Right renal pelvis (tissue), 4 donors: Measurements from ENCODE around the gene ZNFX1. TPM values are rescaled to one million over a fixed set of nuclear protein-coding genes. Genes with fewer than 3 reads are reported as not detected.
"Not testable (repeated sequence)": the region's sequence is repeated elsewhere in the genome, so short reads cannot be mapped to it uniquely, and the experiment has no call there.

ENCODE experiments used
- DNase-seq, 4 donors: peaks; one replicate each; pipeline ENCODE4 v3.0.0-alpha.2; 2013; ENCODE audit warnings: low read depth in 4 of 4, low spot score in 3 of 4, missing footprints in 1 of 4
- polyA plus RNA-seq, 4 donors: library from polyadenylated mRNA; unstranded; fragments of 120-200 nt; gene quantifications; one replicate each; pipeline ENCODE4 v1.2.1, GENCODE V29; 2013; ENCODE audit not compliant: insufficient read length in 4 of 4

ZNFX1 gene
- polyA plus RNA-seq, 4 donors: 14.7 to 16.9 (median 16.2) TPM

DNA sequence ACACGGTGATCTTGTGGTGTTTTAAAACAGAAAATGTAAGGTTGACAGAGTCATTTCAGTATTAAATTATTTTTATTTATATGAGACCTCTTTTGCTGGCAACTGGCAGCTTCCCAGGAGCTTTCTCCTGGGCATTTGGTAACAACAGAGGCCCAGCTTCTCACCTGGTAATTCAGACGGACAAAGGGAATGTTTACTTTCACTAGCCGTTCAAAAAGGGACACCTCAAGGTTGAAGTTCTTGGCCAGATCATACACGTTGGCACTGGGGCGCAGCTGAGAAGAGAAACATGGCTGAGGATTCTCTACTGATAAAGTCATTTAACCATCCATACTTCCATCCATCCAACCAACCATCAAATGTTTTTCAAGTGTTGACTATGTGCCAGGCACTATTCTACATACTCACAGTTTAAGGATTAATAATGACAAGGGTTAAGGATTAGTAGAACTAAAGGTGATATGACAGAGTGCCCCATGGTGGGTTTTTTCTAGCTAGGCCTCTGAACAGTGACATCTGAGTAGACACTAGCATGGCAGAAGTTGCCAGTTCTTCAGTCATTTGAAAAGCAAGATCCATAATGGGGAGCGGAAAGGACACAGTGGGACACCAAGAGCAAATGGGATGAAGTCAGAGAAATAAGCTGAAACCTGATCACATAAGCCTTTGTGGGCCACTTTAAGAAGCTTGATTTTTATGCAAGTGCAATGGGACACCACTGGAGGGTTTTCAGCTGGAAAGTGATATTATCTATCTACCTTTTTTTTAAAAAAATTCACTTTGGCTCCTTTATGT, 25.1 kb downstream of the ZNFX1 start:
- DNase-seq: no peak

DNA sequence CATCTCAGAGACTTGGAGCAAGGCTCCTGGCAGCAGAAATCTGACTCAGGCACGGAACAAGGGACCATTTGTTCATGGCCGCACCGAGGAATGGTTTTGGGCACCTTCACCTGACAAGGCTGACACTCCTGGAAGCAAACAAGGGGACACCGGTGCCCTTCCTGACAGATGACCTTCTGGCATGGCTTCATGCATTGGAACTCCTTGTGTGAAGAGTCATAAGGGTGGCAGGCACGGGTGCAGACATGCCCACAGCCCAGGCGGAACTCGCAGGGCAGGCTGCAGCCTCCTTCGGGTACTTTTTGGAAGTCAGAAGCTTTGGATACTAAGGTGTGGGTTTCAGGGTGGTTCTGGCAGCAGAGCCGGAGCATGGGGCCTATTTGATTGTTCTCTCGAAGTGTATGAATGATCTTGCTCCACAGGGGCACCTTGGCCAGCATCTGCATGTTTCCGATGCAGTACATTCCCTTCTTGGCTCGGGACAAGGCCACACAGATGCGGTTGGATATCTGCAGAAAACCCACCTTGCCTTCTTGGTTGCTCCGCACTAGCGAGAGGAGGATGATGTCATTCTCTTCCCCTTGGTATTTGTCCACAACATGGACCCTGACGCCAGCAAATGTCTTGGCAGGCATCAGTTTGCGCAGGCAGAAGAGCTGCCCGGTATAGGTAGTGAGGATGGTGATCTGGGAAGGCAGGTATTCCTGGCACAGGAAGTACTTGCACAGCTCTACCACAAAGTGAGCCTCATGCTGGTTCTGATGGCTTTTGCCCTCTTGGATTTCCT, 28.8 kb downstream of the ZNFX1 start:
- DNase-seq: no peak

DNA sequence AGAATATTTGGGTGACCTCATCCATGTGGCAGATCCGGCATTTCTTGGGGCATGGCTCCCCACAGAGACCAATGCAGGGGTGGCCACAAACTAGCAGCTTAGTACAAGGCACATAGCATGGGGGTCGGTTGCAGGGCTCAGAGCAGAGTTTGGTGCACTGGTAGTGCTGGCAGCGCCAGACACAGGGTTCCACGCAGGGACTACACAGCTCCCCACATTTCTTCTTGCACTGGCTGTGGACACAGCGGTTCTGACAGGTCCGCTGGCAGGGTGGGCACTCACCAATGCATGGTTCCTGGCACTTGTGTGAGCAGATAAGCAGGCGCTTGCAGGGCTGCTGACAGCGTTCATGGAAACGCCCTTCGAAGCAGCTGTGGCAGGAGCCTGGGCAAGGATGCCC, 29.6 kb downstream of the ZNFX1 start:
- DNase-seq: no peak

DNA sequence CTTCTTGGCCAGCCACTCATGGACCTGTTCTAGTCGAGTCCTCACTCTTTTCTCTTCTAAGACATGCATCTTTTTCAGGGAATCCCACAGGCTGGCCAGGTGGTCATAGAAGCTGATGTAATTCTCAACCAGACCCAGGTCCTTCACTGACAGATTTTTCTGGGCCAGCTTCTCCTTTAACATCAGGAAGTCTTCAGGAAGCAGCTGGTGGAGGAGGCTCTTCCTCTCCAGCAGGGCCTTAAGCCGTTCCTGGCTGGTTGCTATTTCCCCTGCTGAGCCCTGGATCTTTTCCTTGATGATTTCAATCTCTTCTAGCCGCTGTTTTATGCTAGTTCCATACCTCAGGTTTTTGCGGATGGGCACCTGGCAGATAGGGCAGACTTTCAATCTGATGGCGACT, 30.1 kb downstream of the ZNFX1 start:
- no peak for DNase-seq

DNA sequence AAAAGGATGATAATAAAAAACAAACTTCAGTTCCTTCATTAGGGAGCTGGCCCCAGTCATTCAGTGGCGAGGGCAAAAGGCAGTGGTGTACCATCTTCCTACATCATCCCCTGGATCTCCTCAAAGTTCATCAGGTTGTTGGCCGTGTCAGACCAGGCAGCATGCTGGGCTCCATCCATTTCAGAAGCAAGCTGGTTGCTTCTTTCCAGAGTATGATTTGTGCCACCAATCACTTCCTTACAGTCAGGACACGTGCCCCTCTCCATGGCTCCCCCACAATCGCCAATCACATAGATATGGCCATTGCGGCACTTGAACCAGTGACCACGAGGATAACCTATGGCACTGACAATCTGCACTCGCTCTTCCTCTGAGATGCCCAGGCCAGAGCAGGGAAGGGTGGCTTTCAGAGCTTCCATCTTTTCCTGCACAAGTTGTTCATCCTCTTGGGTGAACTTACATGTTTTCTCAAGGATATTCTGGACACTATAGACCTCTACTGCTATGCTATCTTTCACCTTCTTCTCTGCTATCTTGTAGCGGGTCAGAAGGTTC, 30.6 kb downstream of the ZNFX1 start:
- no peak for DNase-seq

DNA sequence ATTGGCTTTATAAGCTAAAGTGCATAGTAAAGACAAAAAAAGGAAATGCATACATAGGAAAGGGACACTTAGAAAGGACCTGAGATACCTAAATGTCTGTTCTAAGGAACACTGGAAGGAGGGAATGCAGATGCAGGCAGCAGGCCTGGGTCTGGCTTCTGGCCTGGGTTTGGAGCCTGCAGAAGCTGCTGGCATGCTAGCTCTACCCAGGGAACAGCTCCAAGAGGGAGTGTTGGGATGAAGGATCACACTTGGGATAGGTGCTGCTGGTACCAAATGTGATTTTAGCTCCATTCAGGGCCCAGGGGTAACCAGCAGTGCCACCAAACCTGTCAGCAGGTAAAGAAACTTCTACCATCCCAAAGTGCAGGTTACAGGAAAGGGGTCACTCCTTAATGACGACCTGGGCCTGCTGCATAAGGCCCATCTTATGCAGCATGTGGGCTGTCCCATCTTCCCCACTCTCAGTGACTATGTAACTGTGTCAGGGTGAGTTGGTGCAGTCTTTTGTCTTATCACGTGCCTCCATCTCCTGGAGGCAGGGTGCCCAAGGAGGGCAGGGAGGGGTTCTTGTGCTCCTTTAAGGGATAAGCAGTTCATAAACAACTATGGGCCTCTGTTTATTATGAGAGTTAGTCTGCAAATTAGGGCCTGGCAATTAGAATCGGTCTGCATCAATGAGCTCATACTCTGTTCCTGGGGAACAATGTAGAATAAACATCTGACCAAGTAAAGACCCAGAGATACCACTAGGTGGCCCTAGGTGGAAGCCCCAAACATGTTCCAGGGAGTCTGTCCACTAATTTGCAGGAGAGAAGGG, 31.7 kb downstream of the ZNFX1 start:
- DNase-seq: peak in 1 of 4 donors; percentile 21

DNA sequence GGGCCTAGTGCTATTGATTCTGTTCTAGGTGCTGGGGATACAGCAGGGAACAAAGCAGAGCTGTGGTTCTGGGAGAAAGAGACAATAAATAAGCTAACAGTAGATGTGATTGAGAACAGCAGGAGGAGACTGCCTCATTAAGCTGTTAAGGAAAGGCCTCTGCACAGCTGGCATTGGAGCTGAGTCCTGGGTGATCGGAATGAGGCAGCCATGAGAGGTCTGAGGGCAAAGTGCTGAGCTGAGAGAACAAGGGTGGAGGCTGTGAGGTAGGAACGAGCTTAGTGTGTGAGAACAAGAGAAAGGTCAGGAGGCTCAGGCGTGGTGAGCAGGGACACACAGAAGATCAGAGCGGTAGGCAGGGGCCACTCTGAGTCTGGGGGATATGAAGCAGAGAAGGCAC, 40.3 kb downstream of the ZNFX1 start:
- no peak for DNase-seq

DNA sequence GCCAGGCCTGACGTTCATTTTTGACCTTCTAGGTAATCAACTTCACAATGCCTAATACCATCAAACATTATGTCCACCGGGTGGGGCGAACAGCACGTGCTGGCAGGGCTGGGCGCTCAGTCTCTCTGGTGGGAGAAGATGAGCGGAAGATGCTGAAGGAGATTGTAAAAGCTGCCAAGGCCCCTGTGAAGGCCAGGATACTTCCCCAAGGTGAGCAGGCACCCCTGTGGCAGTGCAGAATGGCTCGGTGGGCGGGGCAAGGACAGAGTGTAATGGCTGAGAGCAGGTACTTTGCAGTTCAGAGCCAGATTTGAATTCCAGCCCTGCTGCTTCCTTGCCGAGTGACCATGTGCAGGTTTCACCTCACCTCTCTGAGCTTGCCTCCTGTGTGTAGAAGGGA, 41.6 kb downstream of the ZNFX1 start:
- DNase-seq: no peak

DNA sequence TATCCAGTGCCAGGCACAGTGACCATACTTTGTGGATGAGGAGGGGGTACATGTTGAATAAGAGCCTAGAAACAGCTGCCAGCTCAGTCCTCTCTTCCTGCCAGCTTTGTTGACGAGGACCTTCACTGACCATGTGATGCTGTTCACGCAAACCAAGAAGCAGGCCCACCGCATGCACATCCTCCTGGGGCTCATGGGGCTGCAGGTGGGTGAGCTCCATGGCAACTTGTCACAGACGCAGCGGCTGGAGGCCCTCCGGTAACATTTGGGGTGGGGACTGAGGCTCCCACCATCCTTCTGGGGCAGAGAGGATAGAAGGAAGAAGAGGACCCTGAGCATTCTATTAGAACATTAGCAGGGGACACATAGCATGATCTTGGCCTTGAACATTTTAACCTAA, 43.0 kb downstream of the ZNFX1 start:
- DNase-seq: no peak

DNA sequence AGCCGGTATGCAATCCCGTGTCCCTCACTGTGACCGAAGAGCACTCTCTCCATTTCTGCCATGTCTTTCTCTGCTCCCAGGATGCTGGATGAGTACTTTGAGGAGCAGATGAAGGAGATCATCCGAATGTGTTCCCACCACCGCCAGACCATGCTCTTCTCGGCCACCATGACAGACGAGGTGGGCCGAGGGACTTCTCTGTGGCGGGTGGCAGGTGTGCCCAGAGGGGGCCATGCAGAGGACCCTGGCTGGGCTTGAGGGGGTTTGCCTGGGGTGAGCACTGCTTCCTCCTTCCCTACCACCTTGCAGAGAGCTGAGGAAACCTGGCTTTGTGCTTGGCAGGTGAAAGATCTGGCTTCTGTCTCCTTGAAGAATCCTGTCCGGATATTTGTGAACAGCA, 44.6 kb downstream of the ZNFX1 start:
- no peak for DNase-seq

DNA sequence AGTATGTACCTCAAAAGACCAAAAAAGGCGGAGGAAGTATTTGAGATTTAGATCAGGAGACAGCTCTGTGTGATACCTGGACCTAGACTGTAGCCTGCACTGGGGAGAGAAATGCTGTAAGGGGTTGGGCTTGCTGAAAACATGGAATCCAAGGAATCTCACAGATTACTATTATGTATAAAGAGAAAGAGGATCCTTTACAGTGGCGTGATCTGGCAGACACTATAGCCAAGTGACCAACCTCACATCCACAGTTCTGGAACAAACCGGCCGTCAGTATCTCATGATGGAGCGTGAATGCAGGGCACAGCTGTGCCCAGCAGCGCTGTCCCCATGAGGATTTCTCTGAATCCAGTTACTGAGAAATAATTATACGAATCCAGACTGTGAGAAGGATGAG, 46.4 kb downstream of the ZNFX1 start:
- no peak for DNase-seq

DNA sequence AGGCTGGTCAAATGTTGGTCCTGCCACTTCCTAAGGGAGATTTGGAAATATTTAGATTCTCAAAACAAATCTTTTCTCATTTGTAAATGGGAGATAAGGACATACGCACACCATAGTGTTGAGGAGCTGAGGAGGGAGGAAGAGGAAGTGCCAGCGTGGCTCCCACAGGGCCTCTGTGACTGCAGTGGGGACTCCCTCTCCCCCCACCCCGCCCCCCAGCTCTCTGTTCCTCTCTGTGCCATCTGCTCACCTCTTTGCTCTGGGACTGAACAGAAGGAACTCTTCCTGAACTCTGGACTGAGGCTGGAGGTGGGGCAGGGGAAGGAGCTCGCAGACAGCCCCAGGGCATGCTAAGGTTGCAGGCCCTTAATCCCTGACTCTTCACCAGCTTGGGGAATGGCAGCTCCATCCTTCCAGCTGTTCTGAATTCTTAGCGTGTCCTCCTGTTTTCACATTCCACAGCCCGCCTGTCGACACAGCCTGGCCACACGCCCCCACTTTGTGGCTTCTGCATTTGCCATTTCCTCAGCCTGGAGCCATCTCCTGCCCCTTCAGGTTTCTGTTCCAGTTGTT, 47.2 kb downstream of the ZNFX1 start:
- no peak for DNase-seq

DNA sequence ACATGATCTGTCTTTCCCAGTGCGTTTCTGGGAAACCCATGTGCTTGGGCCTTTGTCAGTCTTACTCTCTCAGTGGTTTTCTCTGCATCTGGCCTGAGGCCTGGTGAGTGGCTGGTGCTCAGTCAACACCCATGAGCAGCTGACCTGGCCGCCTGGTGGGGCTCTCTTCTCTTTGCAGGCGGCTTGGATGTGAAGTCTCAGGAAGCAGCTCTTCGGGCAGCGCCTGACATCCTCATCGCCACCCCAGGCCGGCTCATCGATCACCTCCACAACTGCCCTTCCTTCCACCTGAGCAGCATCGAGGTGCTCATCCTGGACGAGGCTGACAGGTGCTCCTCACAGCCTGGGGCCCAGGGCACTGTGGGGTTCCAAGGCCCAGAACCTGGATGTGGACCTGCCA, 47.8 kb downstream of the ZNFX1 start:
- no peak for DNase-seq

DNA sequence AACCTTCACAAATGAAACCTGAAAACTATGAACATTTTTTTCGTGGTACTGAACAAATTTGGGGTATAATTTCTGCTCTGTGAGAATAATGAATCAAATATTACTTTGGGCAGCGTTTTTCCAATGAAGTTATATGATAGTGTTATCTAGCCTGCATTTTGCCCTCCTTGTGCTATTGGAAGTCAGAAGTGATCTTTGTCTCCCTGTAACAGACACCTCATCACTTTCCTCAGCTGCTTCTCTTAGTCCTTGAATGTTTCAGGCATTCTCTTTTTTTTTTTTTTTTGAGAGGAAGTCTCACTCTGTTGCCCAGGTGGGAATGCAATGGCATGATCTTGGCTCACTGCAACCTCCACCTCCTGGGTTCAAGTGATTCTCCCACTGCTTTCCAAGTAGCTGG, 48.5 kb downstream of the ZNFX1 start:
- DNase-seq: no peak

DNA sequence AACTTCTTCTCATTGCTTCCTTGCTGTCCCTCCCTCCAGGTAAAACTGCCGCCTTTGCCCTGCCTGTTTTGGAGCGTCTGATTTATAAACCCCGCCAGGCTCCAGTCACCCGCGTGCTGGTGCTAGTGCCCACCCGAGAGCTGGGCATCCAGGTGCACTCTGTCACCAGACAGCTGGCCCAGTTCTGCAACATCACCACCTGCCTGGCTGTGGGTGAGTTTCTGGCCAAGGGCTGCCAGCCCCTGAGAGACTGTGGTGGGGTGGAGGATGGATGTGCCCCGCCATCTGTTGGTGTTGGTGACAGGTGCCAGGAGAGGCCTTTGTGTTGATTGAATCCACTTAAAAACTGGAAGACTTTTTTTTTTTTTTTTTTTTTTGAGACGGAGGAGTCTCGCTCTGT, 49.2 kb downstream of the ZNFX1 start:
- no peak for DNase-seq

DNA sequence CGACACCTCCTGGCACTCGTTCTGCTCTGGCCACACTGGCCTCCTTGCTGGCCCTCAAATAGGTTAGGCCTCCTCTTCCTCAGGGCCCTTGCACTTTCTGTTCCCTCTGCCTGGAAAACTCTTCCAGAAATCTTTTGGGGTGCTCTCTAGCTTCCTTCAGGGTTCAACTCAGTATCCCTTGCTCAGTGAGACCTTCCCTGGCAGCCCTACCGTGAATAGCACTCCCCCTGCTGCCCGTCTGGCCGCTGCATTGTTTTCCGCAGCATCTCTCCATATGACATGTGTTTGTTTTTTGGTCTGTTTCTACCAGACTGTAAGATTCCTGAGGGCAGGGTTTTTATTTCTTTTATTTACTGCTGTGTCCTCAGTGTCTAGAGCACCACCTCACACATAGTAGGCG, 52.0 kb downstream of the ZNFX1 start:
- DNase-seq: no peak

DNA sequence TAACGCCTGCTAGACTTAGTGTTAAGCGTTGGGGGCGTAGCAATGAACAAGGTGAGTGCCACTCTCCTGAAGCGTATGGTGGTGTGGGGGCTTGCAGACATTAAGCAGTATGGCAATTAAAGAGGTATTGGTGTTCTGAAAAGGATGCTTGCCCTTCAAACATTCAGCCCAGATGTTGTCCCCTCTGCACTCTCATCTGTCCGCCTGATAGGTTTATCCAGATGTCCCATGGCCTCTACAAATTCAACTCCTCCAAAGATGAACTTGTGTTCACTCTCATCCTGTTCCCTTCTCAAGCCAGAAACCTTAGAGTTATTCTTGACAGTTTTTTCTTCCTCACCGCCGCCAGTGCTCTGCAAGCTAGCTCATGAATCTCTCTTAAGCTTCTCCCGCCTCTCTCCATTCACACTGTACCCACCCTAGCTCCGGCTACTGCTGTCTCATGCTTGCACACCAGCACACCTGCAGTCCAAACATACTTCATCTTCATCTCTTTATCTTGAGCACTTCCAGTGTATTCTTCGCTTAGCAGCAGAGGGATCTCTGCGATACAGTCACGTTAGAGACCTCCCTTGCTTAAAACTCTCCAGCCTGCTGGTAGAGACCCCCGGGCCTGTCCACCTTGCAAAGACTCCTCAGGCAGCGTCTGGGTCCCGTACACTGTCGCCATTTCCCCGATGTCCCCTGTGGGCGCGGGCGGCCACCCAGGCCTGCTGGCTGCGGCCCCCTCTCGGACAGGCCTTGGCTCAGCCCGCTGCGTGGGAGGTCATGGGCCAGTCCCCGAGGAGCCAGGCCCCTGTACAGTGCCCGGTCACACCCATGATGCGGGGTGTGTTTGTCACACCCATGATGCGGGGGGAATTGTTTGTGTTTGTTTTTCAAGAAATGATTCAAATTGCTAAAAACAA, 57.7 kb downstream of the ZNFX1 start:
- DNase-seq: no peak

DNA sequence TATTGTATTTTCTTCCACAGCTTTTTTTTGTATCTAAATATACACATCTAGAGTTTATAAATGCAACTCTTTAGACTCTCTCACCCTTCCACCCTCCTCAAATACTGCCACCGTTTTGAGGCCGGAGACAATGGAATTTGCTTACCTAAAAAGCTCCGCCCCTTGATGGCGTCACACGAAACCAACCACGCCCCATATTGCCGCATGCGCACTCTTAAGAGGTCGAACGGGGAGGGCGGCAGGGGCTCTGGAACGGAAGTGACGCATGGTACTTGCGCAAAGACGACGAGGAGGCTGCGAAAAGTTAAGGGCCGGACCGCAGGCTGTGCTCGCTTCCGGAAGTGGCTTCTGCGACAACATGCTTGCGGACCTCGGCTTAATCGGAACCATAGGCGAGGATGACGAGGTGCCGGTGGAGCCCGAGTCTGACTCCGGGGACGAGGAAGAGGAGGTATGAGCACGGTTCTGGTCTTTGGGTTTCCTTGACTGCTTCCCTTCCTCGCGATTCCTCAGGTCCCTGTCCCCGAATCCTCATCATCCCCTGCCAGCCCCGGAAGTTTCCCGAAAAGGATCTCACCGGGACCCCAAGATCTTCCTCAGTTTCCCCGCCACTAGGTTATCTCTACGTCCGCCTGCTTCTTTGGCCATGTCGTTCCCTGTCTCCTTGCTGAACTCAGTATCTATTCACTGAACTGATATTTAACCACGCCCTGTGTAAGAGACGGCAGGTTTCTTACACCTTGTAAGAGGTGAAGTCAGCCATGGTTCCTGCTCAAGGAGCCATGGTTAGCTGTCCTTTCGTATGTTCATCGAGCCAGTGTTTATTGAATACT, 58.5 kb downstream of the ZNFX1 start, which contains the start of gene DDX27:
Gene DDX27 (plus strand): TSS at position 326 of the 833 bp plus-strand sequence. CDS start 33 bp downstream, at position 359.
- peak; percentile 99 to 100 (median 100) for DNase-seq

DNA sequence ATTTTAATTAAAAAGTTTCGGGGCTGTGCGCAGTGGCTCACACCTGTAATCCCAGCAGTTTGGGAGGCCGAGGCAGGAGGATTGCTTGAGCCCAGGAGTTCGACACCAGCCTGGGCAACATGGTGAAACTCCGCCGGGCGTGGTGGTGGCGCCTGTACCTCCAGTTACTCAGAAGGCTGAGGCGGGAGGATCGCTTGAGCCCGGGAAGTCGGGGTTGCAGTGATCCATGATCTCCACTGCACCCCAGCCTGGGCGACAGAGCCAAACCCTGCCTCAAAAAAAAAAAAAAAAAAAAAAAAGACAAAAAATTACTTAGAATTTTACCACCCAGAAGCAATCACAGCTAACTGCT, 59.1 kb downstream of the ZNFX1 start:
- not testable (repeated sequence) for DNase-seq
